Smooth muscle cell (in vitro differentiated cells): ENCODE results near the gene CX3CL1. TPM values are rescaled to one million over a fixed set of nuclear protein-coding genes. Genes with fewer than 3 reads are reported as not detected.
"Not testable (repeated sequence)": the region's sequence is repeated elsewhere in the genome, so short reads cannot be mapped to it uniquely, and the experiment has no call there.

Experiments
- DNase-seq: peaks from one replicate; lab custom pipeline; 2025; ENCODE audit not compliant: unreplicated experiment; lab: John Stamatoyannopoulos, UW
- H2AFZ ChIP-seq: fragments of 200-600 bp; sonication (generic); 2 replicates; pipeline ENCODE4 v1.6.0; 2016; ENCODE audit warnings: antibody characterized with exemption, low read depth, mild to moderate bottlenecking
- H3F3A ChIP-seq: fragments of 200-600 bp; sonication (generic); 2 replicates; pipeline ENCODE4 v1.6.0; 2017; ENCODE audit warnings: antibody characterized with exemption, low read depth
- H3K27ac ChIP-seq: fragments of 200-600 bp; sonication (generic); 2 replicates; pipeline ENCODE4 v1.5.1; 2016; ENCODE audit warnings: low read depth, mild to moderate bottlenecking
- H3K27me3 ChIP-seq: fragments of 200-600 bp; sonication (generic); 2 replicates; pipeline ENCODE4 v1.6.1; 2016; ENCODE audit warnings: low read depth, mild to moderate bottlenecking
- H3K36me3 ChIP-seq: fragments of 200-600 bp; sonication (generic); 2 replicates; pipeline ENCODE4 v1.5.1; 2016; ENCODE audit warnings: low read depth
- H3K4me1 ChIP-seq: fragments of 200-600 bp; sonication (generic); 2 replicates; pipeline ENCODE4 v1.5.1; 2016; ENCODE audit warnings: low read depth
- H3K4me2 ChIP-seq: fragments of 200-600 bp; sonication (generic); 2 replicates; pipeline ENCODE4 v1.6.0; 2016; ENCODE audit warnings: mild to moderate bottlenecking
- H3K4me3 ChIP-seq: fragments of 200-600 bp; sonication (generic); 2 replicates; pipeline ENCODE4 v1.5.1; 2016; ENCODE audit warnings: mild to moderate bottlenecking
- H3K79me2 ChIP-seq: fragments of 200-600 bp; sonication (generic); 2 replicates; pipeline ENCODE4 v1.6.0; 2016; ENCODE audit warnings: low read depth, mild to moderate bottlenecking
- H3K9ac ChIP-seq: fragments of 200-600 bp; sonication (generic); 2 replicates; pipeline ENCODE4 v1.6.0; 2016; ENCODE audit warnings: low read depth
- H3K9me3 ChIP-seq: fragments of 200-600 bp; sonication (generic); replicated peaks from 2 replicates; pipeline ENCODE4 v1.5.1; 2016; ENCODE audit warnings: low read depth
- H4K20me1 ChIP-seq: fragments of 200-600 bp; sonication (generic); 2 replicates; pipeline ENCODE4 v1.6.0; 2016; ENCODE audit warnings: low read depth
- CTCF ChIP-seq: fragments of 200-600 bp; sonication (generic); IDR thresholded peaks from 2 replicates; pipeline ENCODE4 v1.5.1; 2017; ENCODE audit warnings: borderline replicate concordance, mild to moderate bottlenecking, antibody characterized with exemption; ENCODE audit not compliant: insufficient read depth, poor library complexity, severe bottlenecking
- WGBS: methylation state at CpG from one replicate; pipeline ENCODE4 v1.1.7; 2016; ENCODE audit warnings: low lambda C conversion rate; 5-methylcytosine and 5-hydroxymethylcytosine counted together
- polyA plus RNA-seq: library from polyadenylated mRNA; unstranded; fragments of >200 nt; fragmentation: Nextera tagmentation; extraction: Ambion mirVana; gene quantifications from 2 replicates; pipeline ENCODE4 v1.2.1, GENCODE V29; 2016
- total RNA-seq: library from RNA; depleted of rRNA; stranded (reverse); fragments of >200 nt; gene quantifications from 2 replicates; pipeline ENCODE4 v1.2.3, GENCODE V29; 2014

The CX3CL1 gene
- total and polyA plus RNA-seq, 2 experiments from 2014 or later, result 2.2 to 5.4 TPM

DNA sequence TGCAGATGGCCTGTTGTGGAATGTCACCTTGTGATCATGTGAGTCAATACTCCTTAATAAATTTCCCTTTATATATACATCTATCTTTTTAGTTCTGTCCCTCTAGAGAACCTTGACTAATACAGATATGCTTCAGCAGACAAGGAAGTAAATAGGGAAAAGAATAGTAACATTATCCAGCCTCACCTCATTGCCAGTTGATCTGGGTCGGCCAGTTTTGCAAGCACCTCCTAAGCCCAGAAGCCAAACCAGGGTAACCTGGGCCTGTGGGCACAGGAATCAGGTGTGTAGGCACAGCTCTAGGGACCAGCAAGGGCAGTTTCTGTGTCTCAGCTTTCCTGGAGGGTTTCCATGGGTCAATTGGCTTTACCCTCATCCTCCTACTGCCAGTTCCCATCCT is 20.4 kb downstream of the CX3CL1 start:
- Histone ChIP-seq H3K27me3 (no peaks in the 10 kb centered on the region), H3K4me2 (no peak overlapping the region), H3K4me1 (no peaks in the 10 kb centered on the region), H3K9ac (no peak overlapping the region), H3F3A (no peaks in the 10 kb centered on the region), H4K20me1 (no peaks in the 10 kb centered on the region), H3K9me3 (no peaks in the 10 kb centered on the region), H3K4me3 (no peak overlapping the region), H2AFZ (no peak overlapping the region), H3K27ac (no peak overlapping the region), H3K79me2 (no peaks in the 10 kb centered on the region), H3K36me3 (no peaks in the 10 kb centered on the region)
- no peak for TF ChIP-seq CTCF
- DNase-seq, result no peak
- WGBS, result 100% methylated on average over 1 of the region's 1 CpG

GRCh38 chr16:57394444-57394843 is 22.2 kb downstream of the CX3CL1 start:
- DNase-seq, result no peak

DNA sequence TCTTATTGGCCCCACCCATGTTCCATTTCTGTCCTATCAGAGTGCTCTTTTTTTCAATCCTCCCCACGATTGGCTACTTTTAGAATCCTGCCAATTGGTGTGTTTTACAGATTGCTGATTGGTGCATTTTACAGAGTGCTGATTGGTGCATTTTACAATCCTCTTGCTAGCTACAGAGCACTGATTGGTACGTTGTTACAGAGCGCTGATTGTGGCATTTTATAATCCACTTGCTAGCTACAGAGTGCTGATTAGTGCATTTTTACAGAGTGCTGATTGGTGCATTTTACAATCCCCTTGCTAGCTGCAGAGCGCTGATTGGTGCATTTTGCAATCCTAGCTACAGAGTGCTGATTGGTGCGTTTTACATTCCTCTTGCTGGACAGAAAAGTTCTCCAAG is 22.7 kb downstream of the CX3CL1 start:
- H3K27me3 ChIP-seq, result no peaks in the 10 kb centered on the region
- DNase-seq, result no peak
- no peaks in the 10 kb centered on the region for H4K20me1 ChIP-seq
- no peak overlapping the region for H3K4me2 ChIP-seq
- WGBS, result 94% methylated on average over 5 of the region's 5 CpGs
- H3K4me1 ChIP-seq, result no peaks in the 10 kb centered on the region
- no peak overlapping the region for H3K27ac ChIP-seq
- no peak for TF ChIP-seq CTCF
- H3K4me3 ChIP-seq, result no peak overlapping the region
- no peak overlapping the region for H3K9ac ChIP-seq
- H3F3A ChIP-seq, result no peaks in the 10 kb centered on the region
- H3K9me3 ChIP-seq, result no peaks in the 10 kb centered on the region
- H3K36me3 ChIP-seq, result no peaks in the 10 kb centered on the region
- H2AFZ ChIP-seq, result no peak overlapping the region
- no peaks in the 10 kb centered on the region for H3K79me2 ChIP-seq

More at GRCh38 chr16:57394444-57394843, 22.2 kb downstream of the CX3CL1 start:
- 73% methylated on average over 7 of the region's 7 CpGs for WGBS
- TF ChIP-seq CTCF, result no peak
- Histone ChIP-seq H3K4me3 (no peak overlapping the region), H3K4me1 (no peaks in the 10 kb centered on the region), H4K20me1 (no peaks in the 10 kb centered on the region), H3K4me2 (no peak overlapping the region), H3K36me3 (no peaks in the 10 kb centered on the region), H3K27ac (no peak overlapping the region), H3F3A (no peaks in the 10 kb centered on the region), H3K9ac (no peak overlapping the region), H3K9me3 (no peaks in the 10 kb centered on the region), H2AFZ (no peak overlapping the region), H3K79me2 (no peaks in the 10 kb centered on the region), H3K27me3 (no peaks in the 10 kb centered on the region)

GRCh38 chr16:57396786-57397185 is 24.5 kb downstream of the CX3CL1 start:
- Histone ChIP-seq H3K9me3 (no peaks in the 10 kb centered on the region), H3K27me3 (no peaks in the 10 kb centered on the region), H3K4me3 (no peak overlapping the region), H4K20me1 (no peaks in the 10 kb centered on the region), H3K36me3 (no peaks in the 10 kb centered on the region), H3K27ac (no peak overlapping the region), H3K9ac (no peak overlapping the region), H3F3A (no peaks in the 10 kb centered on the region), H3K4me1 (no peaks in the 10 kb centered on the region), H2AFZ (no peak overlapping the region), H3K79me2 (no peaks in the 10 kb centered on the region), H3K4me2 (no peak overlapping the region)
- 82% methylated on average over 4 of the region's 4 CpGs for WGBS
- TF ChIP-seq CTCF, result no peak
- DNase-seq, result no peak

GRCh38 chr16:57397493-57397892 is 25.2 kb downstream of the CX3CL1 start:
- DNase-seq, H3K9me3 ChIP-seq, H3K27me3 ChIP-seq, H3K9ac ChIP-seq, H3K4me1 ChIP-seq, H3K4me2 ChIP-seq, H4K20me1 ChIP-seq, H3K27ac ChIP-seq, H3K79me2 ChIP-seq, H3K4me3 ChIP-seq, H3K36me3 ChIP-seq, H3F3A ChIP-seq, H2AFZ ChIP-seq: not testable (repeated sequence)
- 93% methylated on average over 4 of the region's 4 CpGs for WGBS
